HG03025 (cell line): Measurements from ENCODE around the gene ASS1.

Experiments
- ATAC-seq: cut with Tn5 transposase; IDR thresholded peaks from one replicate; pipeline ENCODE4 v1.9.1; 2021; ENCODE audit warnings: mild to moderate bottlenecking, moderate library complexity; ENCODE audit not compliant: unreplicated experiment, low FRiP score

Gene ASS1

GRCh38 chr9:130549093-130549735 is 104.5 kb downstream of the ASS1 start:
- no peak for ATAC-seq
